ENCODE measurements around the gene SELL. TPM values are rescaled to one million over a fixed set of nuclear protein-coding genes. Genes with fewer than 3 reads are reported as not detected.
"Not testable (repeated sequence)": the region's sequence is repeated elsewhere in the genome, so short reads cannot be mapped to it uniquely, and the experiment has no call there.

Gene SELL
- total RNA-seq, 1 donor from 2014 or later: not detected

DNA sequence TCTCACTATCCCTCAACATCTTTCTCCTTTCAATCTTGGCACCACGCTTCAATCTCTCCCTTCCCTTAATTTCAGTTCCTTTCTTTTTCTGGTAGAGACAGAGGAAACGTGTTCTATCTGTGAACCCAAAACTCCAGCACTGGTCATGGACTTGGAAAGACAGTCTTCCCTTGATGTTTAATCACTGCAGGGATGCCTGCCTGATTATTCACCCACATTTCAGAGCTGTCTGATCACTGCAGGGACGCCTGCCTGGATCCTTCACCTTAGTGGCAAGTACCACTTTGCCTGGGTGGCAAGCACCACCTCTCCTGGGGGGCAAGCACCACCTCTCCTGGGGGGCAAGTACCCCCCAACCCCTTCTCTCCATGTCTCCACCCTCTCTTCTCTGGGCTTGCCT lies 27.8 kb downstream of the SELL start:
- Histone ChIP-seq H3K27ac (no peak overlapping the region), H3K4me3 (no peak overlapping the region), H3K27me3 (peaks cover 54% of the 10 kb centered on the region), H3K79me2 (ENCODE audit: low read depth) (no peaks in the 10 kb centered on the region), H3K9me3 (ENCODE audit: low read depth) (no peaks in the 10 kb centered on the region), H3F3A (ENCODE audit: low read depth) (no peaks in the 10 kb centered on the region), H3K36me3 (no peaks in the 10 kb centered on the region), H3K9ac (no peak overlapping the region), H4K20me1 (ENCODE audit: low read depth) (no peaks in the 10 kb centered on the region), H2AFZ (replicated peaks) (no peak overlapping the region), H3K4me1 (no peaks in the 10 kb centered on the region), H3K4me2 (no peak overlapping the region)
- Mint-ChIP-seq H3K4me1 (peaks cover 21% of the 10 kb centered on the region), H3K36me3 (no peaks in the 10 kb centered on the region), H3K4me3 (no peak overlapping the region), H3K27me3 (ENCODE audit: insufficient read depth, low read depth) (peaks cover 3% of the 10 kb centered on the region), H3K9me3 (no peaks in the 10 kb centered on the region), H3K27ac (no peak overlapping the region)
- no peak for DNase-seq (ENCODE audit: low spot score)
- TF ChIP-seq EZH2 (IDR thresholded peaks at IDR 0.05) (no peak), EZH2phosphoT487 (IDR thresholded peaks at IDR 0.05) (no peak)
- TF ChIP-seq, protein P1, sequence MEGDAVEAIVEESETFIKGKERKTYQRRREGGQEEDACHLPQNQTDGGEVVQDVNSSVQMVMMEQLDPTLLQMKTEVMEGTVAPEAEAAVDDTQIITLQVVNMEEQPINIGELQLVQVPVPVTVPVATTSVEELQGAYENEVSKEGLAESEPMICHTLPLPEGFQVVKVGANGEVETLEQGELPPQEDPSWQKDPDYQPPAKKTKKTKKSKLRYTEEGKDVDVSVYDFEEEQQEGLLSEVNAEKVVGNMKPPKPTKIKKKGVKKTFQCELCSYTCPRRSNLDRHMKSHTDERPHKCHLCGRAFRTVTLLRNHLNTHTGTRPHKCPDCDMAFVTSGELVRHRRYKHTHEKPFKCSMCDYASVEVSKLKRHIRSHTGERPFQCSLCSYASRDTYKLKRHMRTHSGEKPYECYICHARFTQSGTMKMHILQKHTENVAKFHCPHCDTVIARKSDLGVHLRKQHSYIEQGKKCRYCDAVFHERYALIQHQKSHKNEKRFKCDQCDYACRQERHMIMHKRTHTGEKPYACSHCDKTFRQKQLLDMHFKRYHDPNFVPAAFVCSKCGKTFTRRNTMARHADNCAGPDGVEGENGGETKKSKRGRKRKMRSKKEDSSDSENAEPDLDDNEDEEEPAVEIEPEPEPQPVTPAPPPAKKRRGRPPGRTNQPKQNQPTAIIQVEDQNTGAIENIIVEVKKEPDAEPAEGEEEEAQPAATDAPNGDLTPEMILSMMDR (IDR thresholded peaks at IDR 0.05): no peak

DNA sequence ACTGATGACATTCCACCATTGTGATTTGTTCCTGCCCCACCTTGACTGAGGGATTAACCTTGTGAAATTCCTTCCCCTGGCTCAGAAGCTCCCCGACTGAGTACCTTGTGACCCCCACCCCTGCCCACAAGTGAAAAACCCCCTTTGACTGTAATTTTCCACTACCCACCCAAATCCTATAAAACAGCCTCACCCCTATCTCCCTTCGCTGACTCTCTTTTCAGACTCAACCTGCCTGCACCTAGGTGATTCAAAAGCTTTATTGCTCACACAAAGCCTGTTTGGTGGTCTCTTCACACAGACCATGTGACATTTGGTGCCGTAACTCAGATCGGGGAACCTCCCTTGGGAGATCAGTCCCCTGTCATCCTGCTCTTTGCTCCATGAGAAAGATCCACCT lies 28.3 kb downstream of the SELL start:
- DNase-seq (ENCODE audit: low spot score); H3K27ac Mint-ChIP-seq; H3K4me3 Mint-ChIP-seq; H3K79me2 ChIP-seq (ENCODE audit: low read depth); H3K4me2 ChIP-seq; H3K4me3 ChIP-seq; H3F3A ChIP-seq (ENCODE audit: low read depth); H2AFZ ChIP-seq (replicated peaks); H3K4me1 ChIP-seq; H4K20me1 ChIP-seq (ENCODE audit: low read depth); H3K36me3 Mint-ChIP-seq; H3K9ac ChIP-seq; H3K36me3 ChIP-seq; H3K27ac ChIP-seq; H3K27me3 Mint-ChIP-seq (ENCODE audit: insufficient read depth, low read depth); H3K9me3 Mint-ChIP-seq; H3K9me3 ChIP-seq (ENCODE audit: low read depth): not testable (repeated sequence)
- H3K4me1 Mint-ChIP-seq: peaks cover 21% of the 10 kb centered on the region
- peaks cover 59% of the 10 kb centered on the region for H3K27me3 ChIP-seq

DNA sequence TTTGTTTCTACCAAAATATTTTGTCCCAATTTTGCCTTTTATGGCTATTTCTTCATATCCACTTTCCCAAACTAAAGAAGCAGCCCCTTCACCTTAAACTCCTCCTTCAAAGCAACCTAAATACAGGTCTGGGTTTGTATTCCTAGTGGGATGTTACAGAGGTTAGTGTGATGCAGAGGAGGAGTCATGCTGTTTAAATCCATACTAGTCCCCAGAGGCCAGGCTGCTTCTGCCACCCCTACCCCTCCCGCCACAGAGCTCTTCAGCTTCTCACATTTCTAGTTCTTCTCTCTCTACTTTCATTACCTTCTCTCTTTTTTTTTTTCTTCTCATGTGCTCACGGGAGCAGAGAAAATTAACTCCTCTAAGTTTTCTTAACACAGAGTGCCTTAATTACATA lies 29.3 kb downstream of the SELL start:
- H3K36me3 ChIP-seq: no peaks in the 10 kb centered on the region
- H4K20me1 ChIP-seq (ENCODE audit: low read depth): no peaks in the 10 kb centered on the region
- H3K4me1 Mint-ChIP-seq: peaks cover 21% of the 10 kb centered on the region
- no peak overlapping the region for H3K9ac ChIP-seq
- H3K4me3 ChIP-seq: no peak overlapping the region
- no peak overlapping the region for H3K4me3 Mint-ChIP-seq
- no peak for DNase-seq (ENCODE audit: low spot score)
- peaks cover 59% of the 10 kb centered on the region for H3K27me3 ChIP-seq
- H3K27ac Mint-ChIP-seq: no peak overlapping the region
- no peak overlapping the region for H2AFZ ChIP-seq (replicated peaks)
- peaks cover 3% of the 10 kb centered on the region for H3K27me3 Mint-ChIP-seq (ENCODE audit: insufficient read depth, low read depth)
- H3F3A ChIP-seq (ENCODE audit: low read depth): no peaks in the 10 kb centered on the region
- H3K79me2 ChIP-seq (ENCODE audit: low read depth): no peaks in the 10 kb centered on the region
- H3K27ac ChIP-seq: no peak overlapping the region
- H3K9me3 ChIP-seq (ENCODE audit: low read depth): no peaks in the 10 kb centered on the region
- no peak overlapping the region for H3K4me2 ChIP-seq
- no peaks in the 10 kb centered on the region for H3K9me3 Mint-ChIP-seq
- no peaks in the 10 kb centered on the region for H3K4me1 ChIP-seq
- TF ChIP-seq EZH2phosphoT487 (IDR thresholded peaks at IDR 0.05): no peak
- H3K36me3 Mint-ChIP-seq: no peaks in the 10 kb centered on the region

DNA sequence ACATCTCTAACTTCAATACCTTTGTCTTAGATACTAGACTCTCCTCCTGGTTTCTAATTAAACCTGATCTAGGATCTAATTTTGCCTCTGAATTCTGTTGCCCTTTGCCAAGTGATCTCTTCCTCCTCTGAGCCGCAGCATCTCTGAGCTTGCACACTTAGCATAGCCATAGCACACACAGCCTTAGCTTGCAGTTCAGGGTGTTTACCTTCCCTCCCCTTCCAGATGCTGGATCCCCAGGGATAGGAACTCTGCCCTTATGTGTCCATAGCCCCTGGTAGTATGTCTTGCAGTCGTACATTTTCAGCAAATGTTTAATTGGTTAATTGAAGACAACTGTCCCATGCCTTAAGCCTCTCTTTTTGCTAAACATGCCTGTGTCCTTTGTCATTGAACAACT lies 30.3 kb downstream of the SELL start:
- Histone ChIP-seq H3K4me3 (no peak overlapping the region), H2AFZ (replicated peaks) (no peak overlapping the region), H3K27ac (no peak overlapping the region), H3K4me2 (no peak overlapping the region), H3K4me1 (no peaks in the 10 kb centered on the region), H3K36me3 (no peaks in the 10 kb centered on the region), H4K20me1 (ENCODE audit: low read depth) (no peaks in the 10 kb centered on the region), H3K9ac (no peak overlapping the region), H3F3A (ENCODE audit: low read depth) (no peaks in the 10 kb centered on the region), H3K9me3 (ENCODE audit: low read depth) (no peaks in the 10 kb centered on the region), H3K27me3 (peaks cover 59% of the 10 kb centered on the region), H3K79me2 (ENCODE audit: low read depth) (no peaks in the 10 kb centered on the region)
- no peak overlapping the region for H3K27ac Mint-ChIP-seq
- TF ChIP-seq, protein P1 (IDR thresholded peaks at IDR 0.05): no peak
- TF ChIP-seq EZH2phosphoT487 (IDR thresholded peaks at IDR 0.05) (no peak), EZH2 (IDR thresholded peaks at IDR 0.05) (no peak)
- H3K36me3 Mint-ChIP-seq: no peaks in the 10 kb centered on the region
- peaks cover 21% of the 10 kb centered on the region for H3K4me1 Mint-ChIP-seq
- peaks cover 3% of the 10 kb centered on the region for H3K27me3 Mint-ChIP-seq (ENCODE audit: insufficient read depth, low read depth)
- no peaks in the 10 kb centered on the region for H3K9me3 Mint-ChIP-seq
- no peak for DNase-seq (ENCODE audit: low spot score)
- no peak overlapping the region for H3K4me3 Mint-ChIP-seq
